NCI-H510A treated with DMSO at 0.1 percent for 48 hours (cell line): ENCODE measurements around the gene GDF2.

Experiments
- DNase-seq: peaks from one replicate; lab custom pipeline; 2025; lab: John Stamatoyannopoulos, UW

Gene GDF2

GRCh38 chr10:47322300-47323061 lies at the start of gene GDF2:
GDF2 (plus strand) TSS chr10:47322454; CDS start chr10:47322669, 215 bp downstream.
- DNase-seq = no peak

GRCh38 chr10:47276071-47276470 lies 46.2 kb upstream of the GDF2 start:
- DNase-seq = no peak

GRCh38 chr10:47276576-47277351 lies 45.5 kb upstream of the GDF2 start:
- no peak for DNase-seq

GRCh38 chr10:47277352-47278151 lies 44.7 kb upstream of the GDF2 start:
- no peak for DNase-seq

GRCh38 chr10:47278152-47278473 lies 44.1 kb upstream of the GDF2 start:
- no peak for DNase-seq

GRCh38 chr10:47278720-47279119 lies 43.5 kb upstream of the GDF2 start:
- DNase-seq = no peak

GRCh38 chr10:47279276-47279675 lies 43.0 kb upstream of the GDF2 start:
- DNase-seq = no peak

- no peak for DNase-seq
These were observed 40.1 kb upstream of the GDF2 start for GRCh38 chr10:47282005-47282656.

- no peak for DNase-seq
These were observed 39.6 kb upstream of the GDF2 start for GRCh38 chr10:47282657-47283018.

GRCh38 chr10:47283101-47283630 lies 39.1 kb upstream of the GDF2 start:
- no peak for DNase-seq

- no peak for DNase-seq
These were observed 38.4 kb upstream of the GDF2 start for GRCh38 chr10:47283848-47284247.

GRCh38 chr10:47285381-47286115 lies 36.7 kb upstream of the GDF2 start:
- DNase-seq = no peak

- DNase-seq = no peak
These were observed 36.1 kb upstream of the GDF2 start for GRCh38 chr10:47286116-47286505.

- DNase-seq = no peak
These were observed 35.5 kb upstream of the GDF2 start for GRCh38 chr10:47286591-47287315.

GRCh38 chr10:47287365-47287802 lies 34.9 kb upstream of the GDF2 start:
- no peak for DNase-seq

- DNase-seq = no peak
These were observed 34.4 kb upstream of the GDF2 start for GRCh38 chr10:47287805-47288204.

GRCh38 chr10:47288236-47288635 lies 34.0 kb upstream of the GDF2 start:
- DNase-seq = no peak

- no peak for DNase-seq
These were observed 33.2 kb upstream of the GDF2 start for GRCh38 chr10:47288916-47289495.

- no peak for DNase-seq
These were observed 32.3 kb upstream of the GDF2 start for GRCh38 chr10:47289921-47290320.

GRCh38 chr10:47290338-47290737 lies 31.9 kb upstream of the GDF2 start:
- no peak for DNase-seq
